Measurements from ENCODE around the gene SYNDIG1. TPM values are rescaled to one million over a fixed set of nuclear protein-coding genes. Genes with fewer than 3 reads are reported as not detected.

SYNDIG1 gene
- total RNA-seq, 2 experiments from 2014 or later: not detected

DNA sequence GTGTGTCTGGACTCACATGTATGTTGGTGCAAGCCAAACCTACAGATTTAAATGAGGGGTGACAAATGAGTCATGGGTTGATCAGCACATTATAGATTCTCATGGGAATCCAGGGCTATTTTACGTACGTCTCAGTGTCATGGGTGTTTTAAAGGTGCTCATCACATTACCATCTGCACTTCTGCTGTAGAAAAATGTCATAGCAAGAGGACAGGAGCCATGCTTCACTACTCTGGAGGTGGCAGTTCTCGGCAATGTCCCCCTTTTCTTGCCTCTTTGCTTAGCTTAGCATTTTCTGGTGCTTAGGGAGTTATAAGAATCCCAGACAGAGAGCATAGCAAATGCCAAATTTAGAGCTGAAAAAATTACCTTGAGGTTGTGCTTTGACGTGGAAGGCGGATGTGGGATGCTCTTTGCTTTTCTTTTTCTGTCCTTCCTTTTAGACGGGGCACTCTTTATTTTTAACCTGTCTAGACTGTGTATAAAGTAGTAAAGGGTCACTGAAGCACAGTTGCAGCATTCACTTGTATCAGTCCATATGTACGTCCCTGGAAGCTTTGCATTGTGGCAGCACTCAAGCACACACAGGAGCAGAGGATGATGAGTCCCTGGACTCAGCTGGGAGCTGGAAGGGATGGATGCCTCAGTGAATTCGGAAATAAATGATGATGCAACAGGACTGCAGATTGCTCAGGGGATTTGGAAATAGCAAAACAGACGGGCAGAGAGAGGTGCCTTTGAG lies 139.7 kb downstream of the SYNDIG1 start:
- peaks cover 0 to 2% of the 10 kb centered on the region in 2 experiments for H3K27me3 ChIP-seq (ENCODE audit: control insufficient read depth in 1 of 2, insufficient read depth in 2 of 2, low read length in 2 of 2)
- H3K36me3 Mint-ChIP-seq (ENCODE audit: low read depth): no peaks in the 10 kb centered on the region
- H3K27me3 Mint-ChIP-seq: peaks cover 5% of the 10 kb centered on the region
- no peak overlapping the region for H3K27ac ChIP-seq (ENCODE audit: low read depth in 1 of 2, low read length in 2 of 2)
- DNase-seq: no peak
- POLR2A ChIA-PET: no interaction called here
- CTCF ChIA-PET: no interaction called here
- no peak overlapping the region for H3K27ac Mint-ChIP-seq
- H3K4me3 Mint-ChIP-seq: no peak overlapping the region
- H3K4me3 ChIP-seq (ENCODE audit: low read length): no peak overlapping the region
- peaks cover 0 to 6% of the 10 kb centered on the region in 2 experiments for H3K9me3 ChIP-seq (ENCODE audit: control insufficient read depth in 1 of 2, insufficient read depth in 1 of 2, low read length in 2 of 2)
- H3K4me1 ChIP-seq (ENCODE audit: insufficient read depth, low read length): no peaks in the 10 kb centered on the region
- H3K9me3 Mint-ChIP-seq: no peaks in the 10 kb centered on the region
- TF ChIP-seq, protein P1, sequence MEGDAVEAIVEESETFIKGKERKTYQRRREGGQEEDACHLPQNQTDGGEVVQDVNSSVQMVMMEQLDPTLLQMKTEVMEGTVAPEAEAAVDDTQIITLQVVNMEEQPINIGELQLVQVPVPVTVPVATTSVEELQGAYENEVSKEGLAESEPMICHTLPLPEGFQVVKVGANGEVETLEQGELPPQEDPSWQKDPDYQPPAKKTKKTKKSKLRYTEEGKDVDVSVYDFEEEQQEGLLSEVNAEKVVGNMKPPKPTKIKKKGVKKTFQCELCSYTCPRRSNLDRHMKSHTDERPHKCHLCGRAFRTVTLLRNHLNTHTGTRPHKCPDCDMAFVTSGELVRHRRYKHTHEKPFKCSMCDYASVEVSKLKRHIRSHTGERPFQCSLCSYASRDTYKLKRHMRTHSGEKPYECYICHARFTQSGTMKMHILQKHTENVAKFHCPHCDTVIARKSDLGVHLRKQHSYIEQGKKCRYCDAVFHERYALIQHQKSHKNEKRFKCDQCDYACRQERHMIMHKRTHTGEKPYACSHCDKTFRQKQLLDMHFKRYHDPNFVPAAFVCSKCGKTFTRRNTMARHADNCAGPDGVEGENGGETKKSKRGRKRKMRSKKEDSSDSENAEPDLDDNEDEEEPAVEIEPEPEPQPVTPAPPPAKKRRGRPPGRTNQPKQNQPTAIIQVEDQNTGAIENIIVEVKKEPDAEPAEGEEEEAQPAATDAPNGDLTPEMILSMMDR (IDR thresholded peaks at IDR 0.05): no peak
- intact Hi-C loops (cut with DNase I, micrococcal nuclease): no loop called here
- H3K4me1 Mint-ChIP-seq (ENCODE audit: low read depth): no peaks in the 10 kb centered on the region
- H3K36me3 ChIP-seq (ENCODE audit: insufficient read depth, low read length): no peaks in the 10 kb centered on the region
- ATAC-seq (ENCODE audit: poor library complexity): no peak

DNA sequence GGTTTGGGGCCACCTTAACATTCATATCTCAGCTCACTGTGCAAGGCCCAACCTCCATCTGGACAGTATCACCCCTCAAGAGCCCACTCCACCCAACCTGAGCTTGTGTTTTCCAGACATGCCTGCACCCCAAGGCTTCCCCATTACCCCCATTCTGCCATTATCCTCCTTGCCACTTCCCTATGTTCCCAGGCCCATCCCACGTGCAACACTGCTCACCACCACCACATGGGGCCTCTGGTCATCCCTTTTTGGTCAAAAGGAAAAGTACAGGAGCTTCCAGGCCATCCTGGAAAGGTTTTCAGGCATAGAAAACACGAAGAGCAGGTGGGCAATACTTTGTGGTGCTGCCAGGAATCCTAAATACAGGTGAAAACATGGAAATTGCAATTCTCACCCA lies 140.3 kb downstream of the SYNDIG1 start:
- H3K4me3 ChIP-seq (ENCODE audit: low read length): no peak overlapping the region
- no peaks in the 10 kb centered on the region for H3K36me3 ChIP-seq (ENCODE audit: insufficient read depth, low read length)
- Mint-ChIP-seq H3K4me3 (no peak overlapping the region), H3K4me1 (ENCODE audit: low read depth) (no peaks in the 10 kb centered on the region), H3K27me3 (peaks cover 5% of the 10 kb centered on the region), H3K27ac (no peak overlapping the region), H3K9me3 (no peaks in the 10 kb centered on the region), H3K36me3 (ENCODE audit: low read depth) (no peaks in the 10 kb centered on the region)
- no peak for DNase-seq
- intact Hi-C loops (cut with DNase I, micrococcal nuclease): no loop called here
- H3K27ac ChIP-seq (ENCODE audit: low read depth in 1 of 2, low read length in 2 of 2): no peak overlapping the region
- no peak for ATAC-seq (ENCODE audit: poor library complexity)
- TF ChIP-seq, protein P1 (IDR thresholded peaks at IDR 0.05): no peak
- ChIA-PET CTCF (no interaction called here), POLR2A (no interaction called here)
- H3K9me3 ChIP-seq (ENCODE audit: control insufficient read depth in 1 of 2, insufficient read depth in 1 of 2, low read length in 2 of 2): peaks cover 0 to 6% of the 10 kb centered on the region in 2 experiments
- no peaks in the 10 kb centered on the region for H3K27me3 ChIP-seq (ENCODE audit: control insufficient read depth in 1 of 2, insufficient read depth in 2 of 2, low read length in 2 of 2)
- H3K4me1 ChIP-seq (ENCODE audit: insufficient read depth, low read length): no peaks in the 10 kb centered on the region

DNA sequence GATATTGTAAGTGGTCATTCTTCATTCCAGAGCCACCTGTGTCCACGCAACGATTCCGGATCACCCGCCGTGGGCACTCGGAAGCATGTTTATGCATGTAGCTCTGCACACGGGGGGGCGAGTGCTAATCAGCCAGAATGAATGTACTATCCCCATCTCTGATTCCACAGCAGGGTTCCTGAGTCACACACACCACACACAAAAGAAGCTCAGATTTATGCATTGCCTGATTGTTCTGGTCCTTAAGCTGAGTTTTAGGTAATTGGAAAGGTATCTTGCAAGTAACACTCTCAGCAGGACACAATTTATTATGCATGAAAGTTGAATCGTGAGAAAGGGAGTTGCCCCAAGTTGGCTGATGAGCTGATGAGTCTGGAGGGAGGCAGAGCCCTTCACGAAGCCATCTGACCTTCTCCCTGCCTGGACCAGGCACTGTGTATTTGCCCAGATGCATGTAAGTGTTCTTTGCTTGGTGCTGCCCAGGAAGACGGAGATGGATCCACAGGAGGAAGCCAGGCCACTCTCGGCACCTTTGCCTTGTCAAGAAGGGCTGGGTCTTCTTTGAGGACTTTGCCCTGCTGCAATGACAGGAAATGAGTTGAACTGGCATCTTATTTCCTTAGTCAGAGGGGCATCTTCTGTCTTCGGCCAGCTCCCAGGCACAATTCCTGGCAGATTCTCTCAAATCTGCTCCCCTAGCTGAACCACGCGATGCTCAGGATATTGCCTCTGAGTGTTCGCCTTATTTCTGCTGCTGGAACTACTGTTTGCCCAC lies 141.1 kb downstream of the SYNDIG1 start:
- Histone ChIP-seq H3K4me1 (ENCODE audit: insufficient read depth, low read length) (no peaks in the 10 kb centered on the region), H3K27ac (ENCODE audit: low read depth in 1 of 2, low read length in 2 of 2) (no peak overlapping the region), H3K27me3 (ENCODE audit: control insufficient read depth in 1 of 2, insufficient read depth in 2 of 2, low read length in 2 of 2) (no peaks in the 10 kb centered on the region), H3K9me3 (ENCODE audit: control insufficient read depth in 1 of 2, insufficient read depth in 1 of 2, low read length in 2 of 2) (peaks cover 0 to 6% of the 10 kb centered on the region in 2 experiments), H3K4me3 (ENCODE audit: low read length) (no peak overlapping the region), H3K36me3 (ENCODE audit: insufficient read depth, low read length) (no peaks in the 10 kb centered on the region)
- TF ChIP-seq, protein P1 (IDR thresholded peaks at IDR 0.05): no peak
- no peak for DNase-seq
- Mint-ChIP-seq H3K27ac (no peak overlapping the region), H3K9me3 (no peaks in the 10 kb centered on the region), H3K27me3 (peaks cover 5% of the 10 kb centered on the region), H3K4me1 (ENCODE audit: low read depth) (no peaks in the 10 kb centered on the region), H3K4me3 (no peak overlapping the region), H3K36me3 (ENCODE audit: low read depth) (no peaks in the 10 kb centered on the region)
- ATAC-seq (ENCODE audit: poor library complexity): no peak
- ChIA-PET POLR2A (no interaction called here), CTCF (no interaction called here)
- intact Hi-C loops (cut with DNase I, micrococcal nuclease): no loop called here
